Kidney (tissue), 14 donors: ENCODE measurements around the gene WDFY2. TPM values are rescaled to one million over a fixed set of nuclear protein-coding genes. Genes with fewer than 3 reads are reported as not detected.

Source experiments
- DNase-seq, 5 donors: peaks; one replicate each; pipeline ENCODE4 v3.0.0-alpha.2; 2013 to 2020
- FAIRE-seq: peaks from 2 replicates; lab custom pipeline; 2012; peaks lifted over from hg19 to GRCh38; lab: Jason Lieb, UNC
- H3K27ac ChIP-seq, 2 donors: one replicate each; pipeline ENCODE4 v1.7.0; 2013; ENCODE audit warnings: low read depth in 2 of 2, low read length in 2 of 2, inconsistent platforms in 1 of 2
- H3K27me3 ChIP-seq: one replicate; pipeline ENCODE4 v1.7.1; 2013; ENCODE audit warnings: low read length, inconsistent platforms; ENCODE audit not compliant: control insufficient read depth, insufficient read depth
- H3K36me3 ChIP-seq, 3 donors: one replicate each; pipeline versions ENCODE4 v1.7.0 to v1.7.1; 2013; ENCODE audit warnings: low read length in 3 of 3, control low read depth in 1 of 3, inconsistent platforms in 1 of 3; ENCODE audit not compliant: insufficient read depth in 3 of 3, control insufficient read depth in 2 of 3
- H3K4me1 ChIP-seq, 3 donors: one replicate each; pipeline versions ENCODE4 v1.7.0 to v1.7.1; 2013; ENCODE audit warnings: low read length in 3 of 3, inconsistent platforms in 1 of 3, low read depth in 1 of 3; ENCODE audit not compliant: control insufficient read depth in 2 of 3, insufficient read depth in 2 of 3
- H3K4me3 ChIP-seq, 3 donors: one replicate each; pipeline versions ENCODE4 v1.7.0 to v1.8.1; 2013; ENCODE audit warnings: low read length in 3 of 3, control low read depth in 1 of 3, inconsistent platforms in 1 of 3
- H3K9ac ChIP-seq, 3 donors: one replicate each; pipeline versions ENCODE4 v1.7.0 to v1.7.1; 2013; ENCODE audit warnings: low read length in 3 of 3, control low read depth in 1 of 3, inconsistent platforms in 1 of 3
- H3K9me3 ChIP-seq, 3 donors: one replicate each; pipeline versions ENCODE4 v1.7.0 to v1.7.1; 2013; ENCODE audit warnings: low read length in 3 of 3, control low read depth in 1 of 3, inconsistent platforms in 1 of 3; ENCODE audit not compliant: control insufficient read depth in 2 of 3, insufficient read depth in 1 of 3
- CTCF ChIP-seq: IDR thresholded peaks from 3 replicates; pipeline ENCODE4 v1.5.1; 2012; ENCODE audit warnings: mild to moderate bottlenecking, moderate library complexity, borderline replicate concordance; ENCODE audit not compliant: insufficient read depth; ENCODE audit errors: extremely low read depth
- intact Hi-C: fragments of 100-400 bp; cut with DNase I; formaldehyde crosslinking; loops from one replicate; pipeline ENCODE4 v1.11.1; 2022
- polyA plus RNA-seq: library from polyadenylated mRNA; stranded (reverse); fragments of 350-450 nt; fragmentation: Illumina TruSeq; extraction: RNeasy Lipid Tissue Mini Kit (QIAGEN cat#74804); gene quantifications from one replicate; pipeline ENCODE4 v1.2.3, GENCODE V29; 2014; ENCODE audit warnings: low read depth, low replicate concordance; ENCODE audit not compliant: insufficient read depth
- total RNA-seq: library from RNA; stranded (reverse); fragmentation: NEBNext Ultra II Directional; extraction: Animal tissue kit (Norgen Biotek cat#: 25700); gene quantifications from one replicate; pipeline ENCODE4 v1.2.1, GENCODE V29; 2021
- donor health status: control.
- donor health status: control.
- donor health status: control.
- donor health status: control.
- donor health status: control.
- donor health status: DM: yes; HTN: yes; CAD: no.
- donor health status: Normal renal cell carcinoma (clear cell type).

WDFY2 gene
- total and polyA plus RNA-seq, 2 donors from 2014 or later: 4.8 to 13.0 TPM

GRCh38 chr13:51747438-51748434, 163.5 kb downstream of the WDFY2 start:
- Histone ChIP-seq H3K27me3 (no peaks in the 10 kb centered on the region), H3K36me3 (peaks cover 0 to 8% (median 5%) of the 10 kb centered on the region in 3 donors), H3K4me1 (no peaks in the 10 kb centered on the region), H3K27ac (no peak overlapping the region), H3K9ac (no peak overlapping the region), H3K4me3 (no peak overlapping the region), H3K9me3 (peaks cover 0 to 10% (median 0%) of the 10 kb centered on the region in 3 donors)
- intact Hi-C loops: no loop called here
- DNase-seq (no peak), FAIRE-seq (no peak)
- no peak for TF ChIP-seq CTCF

- TF ChIP-seq CTCF: no peak
Measured at GRCh38 chr13:51756651-51757050, 172.4 kb downstream of the WDFY2 start.

GRCh38 chr13:51758691-51759090, 174.4 kb downstream of the WDFY2 start:
- no peak overlapping the region for H3K27ac ChIP-seq
- no peak overlapping the region for H3K4me3 ChIP-seq
- H3K9me3 ChIP-seq: no peaks in the 10 kb centered on the region
- H3K9ac ChIP-seq: no peak overlapping the region
- H3K36me3 ChIP-seq: peaks cover 0 to 18% (median 12%) of the 10 kb centered on the region in 3 donors
- no peak for TF ChIP-seq CTCF
- intact Hi-C loops: no loop called here
- FAIRE-seq (no peak), DNase-seq (no peak)
- H3K27me3 ChIP-seq: no peaks in the 10 kb centered on the region
- peaks cover 0 to 3% (median 0%) of the 10 kb centered on the region in 3 donors for H3K4me1 ChIP-seq

More at GRCh38 chr13:51756651-51757050, 172.4 kb downstream of the WDFY2 start:
- Histone ChIP-seq H3K4me1 (peaks cover 0 to 2% (median 0%) of the 10 kb centered on the region in 3 donors), H3K27ac (no peak overlapping the region), H3K4me3 (no peak overlapping the region), H3K27me3 (no peaks in the 10 kb centered on the region), H3K9ac (no peak overlapping the region), H3K9me3 (no peaks in the 10 kb centered on the region), H3K36me3 (peaks cover 0 to 24% (median 18%) of the 10 kb centered on the region in 3 donors)
- FAIRE-seq: no peak
- intact Hi-C loops: no loop called here
- no peak for DNase-seq
